CD14-positive monocyte (primary cell): ENCODE data around the gene FAM210A. TPM values are rescaled to one million over a fixed set of nuclear protein-coding genes. Genes with fewer than 3 reads are reported as not detected.

ENCODE experiments used
- DNase-seq, 3 donors: peaks; one replicate each; pipeline ENCODE4 v3.0.0-alpha.2; 2011 to 2022
- H2AFZ ChIP-seq: 2 replicates; pipeline ENCODE4 v1.6.0; 2012; ENCODE audit warnings: mild to moderate bottlenecking, low read depth, low read length, inconsistent platforms; ENCODE audit not compliant: insufficient read depth, poor library complexity, severe bottlenecking
- H3K27ac ChIP-seq, 2 donors: 1 replicate in 1 of 2; 2 replicates in 1 of 2; pipeline ENCODE4 v1.5.1; 2012 to 2013; ENCODE audit warnings: low read length in 2 of 2, control low read depth in 1 of 2, inconsistent platforms in 1 of 2, low read depth in 1 of 2, mild to moderate bottlenecking in 1 of 2
- H3K27me3 ChIP-seq, 2 donors: one replicate each; pipeline versions ENCODE4 v1.6.0 to v1.6.1; 2011 to 2013; ENCODE audit warnings: low read length in 2 of 2; ENCODE audit not compliant: control insufficient read depth in 2 of 2, insufficient read depth in 2 of 2
- H3K36me3 ChIP-seq, 2 donors: replicated peaks in 1 of 2; 1 replicate in 1 of 2; 2 replicates in 1 of 2; pipeline versions ENCODE4 v1.5.1 to v1.6.1; 2012 to 2013; ENCODE audit warnings: low read length in 2 of 2, control low read depth in 1 of 2, inconsistent platforms in 1 of 2, mild to moderate bottlenecking in 1 of 2; ENCODE audit not compliant: insufficient read depth in 2 of 2, control insufficient read depth in 1 of 2
- H3K4me1 ChIP-seq, 2 donors: 1 replicate in 1 of 2; 2 replicates in 1 of 2; pipeline versions ENCODE4 v1.5.1 to v1.6.1; 2012 to 2013; ENCODE audit warnings: low read length in 2 of 2, control low read depth in 1 of 2, inconsistent platforms in 1 of 2, mild to moderate bottlenecking in 1 of 2, moderate library complexity in 1 of 2; ENCODE audit not compliant: insufficient read depth in 2 of 2, control insufficient read depth in 1 of 2
- H3K4me2 ChIP-seq: replicated peaks from 2 replicates; pipeline ENCODE3; 2012; ENCODE audit warnings: low read length, moderate library complexity, mild to moderate bottlenecking; ENCODE audit not compliant: poor library complexity, severe bottlenecking; ENCODE audit errors: extremely low read depth
- H3K4me3 ChIP-seq, 3 experiments: fragments of 200-600 bp in 1 of 3; sonication (generic) in 1 of 3; replicated peaks in 1 of 3; 1 replicate in 2 of 3; 2 replicates in 1 of 3; pipeline ENCODE4 v1.5.1; 2011 to 2013; ENCODE audit warnings: low read length in 3 of 3, mild to moderate bottlenecking in 3 of 3, control low read depth in 2 of 3, low read depth in 2 of 3, inconsistent platforms in 1 of 3, moderate library complexity in 1 of 3
- H3K79me2 ChIP-seq: 2 replicates; pipeline ENCODE4 v1.6.0; 2012; ENCODE audit warnings: mild to moderate bottlenecking, control low read depth, inconsistent platforms, low read length, moderate library complexity; ENCODE audit not compliant: insufficient read depth
- H3K9ac ChIP-seq: 2 replicates; pipeline ENCODE4 v1.6.0; 2017; ENCODE audit warnings: low read length, mild to moderate bottlenecking; ENCODE audit not compliant: insufficient read depth, poor library complexity, severe bottlenecking
- H3K9me3 ChIP-seq, 2 donors: replicated peaks in 1 of 2; 1 replicate in 1 of 2; 2 replicates in 1 of 2; pipeline versions ENCODE4 v1.5.1 to v1.6.1; 2012 to 2013; ENCODE audit warnings: low read length in 2 of 2, control low read depth in 1 of 2; ENCODE audit not compliant: control insufficient read depth in 1 of 2, insufficient read depth in 1 of 2
- H4K20me1 ChIP-seq: 2 replicates; pipeline ENCODE4 v1.6.0; 2012; ENCODE audit warnings: mild to moderate bottlenecking, low read length, control low read depth, moderate library complexity; ENCODE audit not compliant: insufficient read depth
- H3K27ac Mint-ChIP-seq, 7 donors: one replicate each; pipeline ENCODE4 v1.8.0; 2020; ENCODE audit warnings: mild to moderate bottlenecking in 7 of 7, mixed read lengths in 7 of 7, moderate library complexity in 6 of 7, inconsistent platforms in 2 of 7
- H3K27me3 Mint-ChIP-seq, 3 donors: one replicate each; pipeline ENCODE4 v1.8.0; 2021 to 2022; ENCODE audit warnings: low read depth in 3 of 3, mild to moderate bottlenecking in 3 of 3, mixed read lengths in 3 of 3, moderate library complexity in 3 of 3, inconsistent platforms in 1 of 3
- H3K36me3 Mint-ChIP-seq, 2 donors: one replicate each; pipeline ENCODE4 v1.8.0; 2020; ENCODE audit warnings: mixed read lengths in 2 of 2, inconsistent platforms in 1 of 2, mild to moderate bottlenecking in 1 of 2
- H3K4me1 Mint-ChIP-seq: one replicate; pipeline ENCODE4 v1.8.0; 2020; ENCODE audit warnings: mild to moderate bottlenecking, mixed read lengths
- H3K4me3 Mint-ChIP-seq, 2 donors: one replicate each; pipeline ENCODE4 v1.8.0; 2020; ENCODE audit warnings: mild to moderate bottlenecking in 2 of 2, mixed read lengths in 2 of 2, moderate library complexity in 1 of 2
- H3K9me3 Mint-ChIP-seq, 7 donors: one replicate each; pipeline ENCODE4 v1.8.0; 2020 to 2022; ENCODE audit warnings: mixed read lengths in 7 of 7, mild to moderate bottlenecking in 6 of 7, moderate library complexity in 6 of 7, inconsistent platforms in 2 of 7
- CTCF ChIP-seq: fragments of 200-600 bp; IDR thresholded peaks from one replicate; pipeline ENCODE4 v1.8.0; 2022; ENCODE audit warnings: antibody characterized with exemption, mild to moderate bottlenecking
- WGBS: methylation state at CpG from one replicate; pipeline ENCODE4 v1.1.5; 2013; ENCODE audit warnings: missing lambda C conversion rate; ENCODE audit not compliant: insufficient coverage; 5-methylcytosine and 5-hydroxymethylcytosine counted together
- intact Hi-C, 2 donors: fragments of 100-400 bp; cut with micrococcal nuclease; formaldehyde crosslinking; loops; one replicate each; pipeline versions ENCODE4 v1.15.0 to v1.15.1; 2023
- polyA plus RNA-seq, 3 donors: library from polyadenylated mRNA; depleted of rRNA in 1 of 3; unstranded in 2 of 3; stranded (reverse) in 1 of 3; fragments of 300-500 nt in 2 of 3; fragments of >200 nt in 1 of 3; fragmentation: Illumina TruSeq in 2 of 3; gene quantifications; 1 replicate in 2 of 3; 2 replicates in 1 of 3; pipeline ENCODE4 v1.2.3, GENCODE V29; 2012 to 2021

The FAM210A gene
- polyA plus RNA-seq, 3 donors, result 2.8 to 6.9 (median 6.9) TPM

GRCh38 chr18:13758622-13759021, 32.3 kb upstream of the FAM210A start:
- no peaks in the 10 kb centered on the region for H4K20me1 ChIP-seq
- no peaks in the 10 kb centered on the region for H3K4me1 ChIP-seq
- peaks cover 70 to 80% of the 10 kb centered on the region in 2 donors for H3K36me3 Mint-ChIP-seq
- intact Hi-C loops, result no loop called here
- no peak overlapping the region for H3K27ac Mint-ChIP-seq
- H3K9me3 Mint-ChIP-seq, result peaks cover 0 to 2% (median under 1%) of the 10 kb centered on the region in 7 donors
- no peak for TF ChIP-seq CTCF
- no peak overlapping the region for H3K4me3 Mint-ChIP-seq
- H3K27ac ChIP-seq, result no peak overlapping the region
- no peaks in the 10 kb centered on the region for H3K27me3 Mint-ChIP-seq
- no peak overlapping the region for H3K4me3 ChIP-seq
- no peak overlapping the region for H2AFZ ChIP-seq
- no peak overlapping the region for H3K9ac ChIP-seq
- no peaks in the 10 kb centered on the region for H3K27me3 ChIP-seq
- peaks cover 41 to 93% of the 10 kb centered on the region in 2 donors for H3K36me3 ChIP-seq
- H3K9me3 ChIP-seq, result no peaks in the 10 kb centered on the region
- no CpG with 5 or more reads among the region's 1 CpG for WGBS
- no peaks in the 10 kb centered on the region for H3K4me1 Mint-ChIP-seq
- no peak overlapping the region for H3K4me2 ChIP-seq
- H3K79me2 ChIP-seq, result no peaks in the 10 kb centered on the region
- DNase-seq, result no peak

- Mint-ChIP-seq H3K27me3 (peaks cover 0 to 2% (median 0%) of the 10 kb centered on the region in 3 donors), H3K4me1 (no peaks in the 10 kb centered on the region), H3K9me3 (peaks cover 0 to 2% (median 0%) of the 10 kb centered on the region in 7 donors), H3K4me3 (no peak overlapping the region), H3K27ac (no peak overlapping the region), H3K36me3 (peaks cover 79% of the 10 kb centered on the region in 2 donors)
- Histone ChIP-seq H3K9me3 (no peaks in the 10 kb centered on the region), H3K79me2 (no peaks in the 10 kb centered on the region), H2AFZ (no peak overlapping the region), H3K9ac (no peak overlapping the region), H3K36me3 (peaks cover 50 to 95% of the 10 kb centered on the region in 2 donors), H3K4me3 (no peak overlapping the region), H3K4me2 (no peak overlapping the region), H3K4me1 (no peaks in the 10 kb centered on the region), H3K27ac (no peak overlapping the region), H4K20me1 (no peaks in the 10 kb centered on the region), H3K27me3 (no peaks in the 10 kb centered on the region)
- no peak for DNase-seq
- TF ChIP-seq CTCF, result no peak
- intact Hi-C loops, result no loop called here
Observed at GRCh38 chr18:13756671-13757070, 30.3 kb upstream of the FAM210A start.
